GM23338 (cell line): ENCODE results near the gene PRR27.

Experiments
- CREB1 ChIP-seq: fragments of 250-450 bp; sonication (Bioruptor Pico); IDR thresholded peaks from 2 replicates; pipeline ENCODE4 v1.5.0; 2020; ENCODE audit warnings: low read depth, mild to moderate bottlenecking, moderate library complexity
- CTCF ChIP-seq, 2 experiments: fragments of 200-600 bp in 1 of 2; sonication (generic) in 1 of 2; conservative IDR thresholded peaks; 2 replicates each; pipeline versions ENCODE4 v1.5.1 to v1.6.1; 2016 to 2017; ENCODE audit warnings: antibody characterized with exemption in 2 of 2, low read depth in 2 of 2, mild to moderate bottlenecking in 2 of 2, moderate library complexity in 1 of 2
- EZH2 ChIP-seq: fragments of 200-600 bp; sonication (generic); IDR thresholded peaks from one replicate; pipeline ENCODE4 v1.8.0; 2017; ENCODE audit warnings: antibody characterized with exemption, mild to moderate bottlenecking, low read depth; ENCODE audit not compliant: unreplicated experiment
- EZH2phosphoT487 ChIP-seq: fragments of 200-600 bp; sonication (generic); IDR thresholded peaks from one replicate; pipeline ENCODE4 v1.8.1; 2018; ENCODE audit warnings: antibody characterized with exemption; ENCODE audit not compliant: unreplicated experiment
- JUNB ChIP-seq: IDR thresholded peaks from one replicate; pipeline ENCODE4 v1.6.1; 2016; ENCODE audit warnings: antibody characterized with exemption; ENCODE audit not compliant: unreplicated experiment
- NANOG ChIP-seq: IDR thresholded peaks from 2 replicates; pipeline ENCODE4 v1.6.1; 2016; ENCODE audit warnings: antibody characterized with exemption, borderline replicate concordance
- POLR2AphosphoS5 ChIP-seq: IDR thresholded peaks from 2 replicates; pipeline ENCODE4 v1.6.1; 2016; ENCODE audit warnings: antibody characterized with exemption, low read depth
- REST ChIP-seq: IDR thresholded peaks from one replicate; pipeline ENCODE4 v1.6.1; 2018; ENCODE audit warnings: antibody characterized with exemption; ENCODE audit not compliant: unreplicated experiment
- ZNF114 ChIP-seq: fragments of 250-450 bp; sonication (Bioruptor Pico); IDR thresholded peaks from 2 replicates; pipeline ENCODE4 v1.5.0; 2020; ENCODE audit warnings: mild to moderate bottlenecking, moderate library complexity
- TF ChIP-seq, protein P1 (sequence below): fragments of 250-450 bp; sonication (Bioruptor Pico); IDR thresholded peaks from 2 replicates; pipeline ENCODE4 v1.5.0; 2020; ENCODE audit warnings: mild to moderate bottlenecking, moderate library complexity

DNA sequence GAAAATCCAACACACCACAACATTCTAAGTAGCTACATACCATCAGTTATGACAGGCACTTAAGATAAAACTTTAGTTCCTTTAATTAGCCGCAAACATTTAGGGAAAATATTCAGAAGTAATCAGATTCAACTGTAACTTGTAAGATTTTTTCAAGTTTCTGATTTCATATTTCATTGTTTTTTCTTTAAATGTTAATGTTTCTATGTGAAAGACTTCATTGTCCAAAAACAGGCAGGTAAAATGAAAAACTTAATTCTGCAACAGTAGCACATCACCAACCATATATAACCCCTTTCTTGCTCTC, 29.9 kb downstream of the PRR27 start:
- TF ChIP-seq CTCF (conservative IDR thresholded peaks at IDR 0.05; ENCODE audit: low read depth in 2 of 2) = no peak
- no peak for TF ChIP-seq POLR2AphosphoS5
- TF ChIP-seq REST = no peak
- TF ChIP-seq EZH2 = no peak
- no peak for TF ChIP-seq EZH2phosphoT487
- TF ChIP-seq NANOG = no peak
- TF ChIP-seq CREB1 (CRISPR knock-in tag) = no peak
- no peak for TF ChIP-seq JUNB
- TF ChIP-seq, protein P1, sequence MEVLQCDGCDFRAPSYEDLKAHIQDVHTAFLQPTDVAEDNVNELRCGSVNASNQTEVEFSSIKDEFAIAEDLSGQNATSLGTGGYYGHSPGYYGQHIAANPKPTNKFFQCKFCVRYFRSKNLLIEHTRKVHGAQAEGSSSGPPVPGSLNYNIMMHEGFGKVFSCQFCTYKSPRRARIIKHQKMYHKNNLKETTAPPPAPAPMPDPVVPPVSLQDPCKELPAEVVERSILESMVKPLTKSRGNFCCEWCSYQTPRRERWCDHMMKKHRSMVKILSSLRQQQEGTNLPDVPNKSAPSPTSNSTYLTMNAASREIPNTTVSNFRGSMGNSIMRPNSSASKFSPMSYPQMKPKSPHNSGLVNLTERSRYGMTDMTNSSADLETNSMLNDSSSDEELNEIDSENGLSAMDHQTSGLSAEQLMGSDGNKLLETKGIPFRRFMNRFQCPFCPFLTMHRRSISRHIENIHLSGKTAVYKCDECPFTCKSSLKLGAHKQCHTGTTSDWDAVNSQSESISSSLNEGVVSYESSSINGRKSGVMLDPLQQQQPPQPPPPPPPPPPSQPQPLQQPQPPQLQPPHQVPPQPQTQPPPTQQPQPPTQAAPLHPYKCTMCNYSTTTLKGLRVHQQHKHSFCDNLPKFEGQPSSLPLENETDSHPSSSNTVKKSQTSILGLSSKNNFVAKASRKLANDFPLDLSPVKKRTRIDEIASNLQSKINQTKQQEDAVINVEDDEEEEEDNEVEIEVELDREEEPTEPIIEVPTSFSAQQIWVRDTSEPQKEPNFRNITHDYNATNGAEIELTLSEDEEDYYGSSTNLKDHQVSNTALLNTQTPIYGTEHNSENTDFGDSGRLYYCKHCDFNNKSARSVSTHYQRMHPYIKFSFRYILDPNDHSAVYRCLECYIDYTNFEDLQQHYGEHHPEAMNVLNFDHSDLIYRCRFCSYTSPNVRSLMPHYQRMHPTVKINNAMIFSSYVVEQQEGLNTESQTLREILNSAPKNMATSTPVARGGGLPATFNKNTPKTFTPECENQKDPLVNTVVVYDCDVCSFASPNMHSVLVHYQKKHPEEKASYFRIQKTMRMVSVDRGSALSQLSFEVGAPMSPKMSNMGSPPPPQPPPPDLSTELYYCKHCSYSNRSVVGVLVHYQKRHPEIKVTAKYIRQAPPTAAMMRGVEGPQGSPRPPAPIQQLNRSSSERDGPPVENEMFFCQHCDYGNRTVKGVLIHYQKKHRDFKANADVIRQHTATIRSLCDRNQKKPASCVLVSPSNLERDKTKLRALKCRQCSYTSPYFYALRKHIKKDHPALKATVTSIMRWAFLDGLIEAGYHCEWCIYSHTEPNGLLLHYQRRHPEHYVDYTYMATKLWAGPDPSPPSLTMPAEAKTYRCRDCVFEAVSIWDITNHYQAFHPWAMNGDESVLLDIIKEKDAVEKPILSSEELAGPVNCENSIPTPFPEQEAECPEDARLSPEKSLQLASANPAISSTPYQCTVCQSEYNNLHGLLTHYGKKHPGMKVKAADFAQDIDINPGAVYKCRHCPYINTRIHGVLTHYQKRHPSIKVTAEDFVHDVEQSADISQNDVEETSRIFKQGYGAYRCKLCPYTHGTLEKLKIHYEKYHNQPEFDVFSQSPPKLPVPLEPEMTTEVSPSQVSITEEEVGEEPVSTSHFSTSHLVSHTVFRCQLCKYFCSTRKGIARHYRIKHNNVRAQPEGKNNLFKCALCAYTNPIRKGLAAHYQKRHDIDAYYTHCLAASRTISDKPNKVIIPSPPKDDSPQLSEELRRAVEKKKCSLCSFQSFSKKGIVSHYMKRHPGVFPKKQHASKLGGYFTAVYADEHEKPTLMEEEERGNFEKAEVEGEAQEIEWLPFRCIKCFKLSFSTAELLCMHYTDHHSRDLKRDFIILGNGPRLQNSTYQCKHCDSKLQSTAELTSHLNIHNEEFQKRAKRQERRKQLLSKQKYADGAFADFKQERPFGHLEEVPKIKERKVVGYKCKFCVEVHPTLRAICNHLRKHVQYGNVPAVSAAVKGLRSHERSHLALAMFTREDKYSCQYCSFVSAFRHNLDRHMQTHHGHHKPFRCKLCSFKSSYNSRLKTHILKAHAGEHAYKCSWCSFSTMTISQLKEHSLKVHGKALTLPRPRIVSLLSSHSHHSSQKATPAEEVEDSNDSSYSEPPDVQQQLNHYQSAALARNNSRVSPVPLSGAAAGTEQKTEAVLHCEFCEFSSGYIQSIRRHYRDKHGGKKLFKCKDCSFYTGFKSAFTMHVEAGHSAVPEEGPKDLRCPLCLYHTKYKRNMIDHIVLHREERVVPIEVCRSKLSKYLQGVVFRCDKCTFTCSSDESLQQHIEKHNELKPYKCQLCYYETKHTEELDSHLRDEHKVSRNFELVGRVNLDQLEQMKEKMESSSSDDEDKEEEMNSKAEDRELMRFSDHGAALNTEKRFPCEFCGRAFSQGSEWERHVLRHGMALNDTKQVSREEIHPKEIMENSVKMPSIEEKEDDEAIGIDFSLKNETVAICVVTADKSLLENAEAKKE = no peak
- no peak for TF ChIP-seq ZNF114
